Measurements from ENCODE around the gene MCTP1.

MCTP1 gene

DNA sequence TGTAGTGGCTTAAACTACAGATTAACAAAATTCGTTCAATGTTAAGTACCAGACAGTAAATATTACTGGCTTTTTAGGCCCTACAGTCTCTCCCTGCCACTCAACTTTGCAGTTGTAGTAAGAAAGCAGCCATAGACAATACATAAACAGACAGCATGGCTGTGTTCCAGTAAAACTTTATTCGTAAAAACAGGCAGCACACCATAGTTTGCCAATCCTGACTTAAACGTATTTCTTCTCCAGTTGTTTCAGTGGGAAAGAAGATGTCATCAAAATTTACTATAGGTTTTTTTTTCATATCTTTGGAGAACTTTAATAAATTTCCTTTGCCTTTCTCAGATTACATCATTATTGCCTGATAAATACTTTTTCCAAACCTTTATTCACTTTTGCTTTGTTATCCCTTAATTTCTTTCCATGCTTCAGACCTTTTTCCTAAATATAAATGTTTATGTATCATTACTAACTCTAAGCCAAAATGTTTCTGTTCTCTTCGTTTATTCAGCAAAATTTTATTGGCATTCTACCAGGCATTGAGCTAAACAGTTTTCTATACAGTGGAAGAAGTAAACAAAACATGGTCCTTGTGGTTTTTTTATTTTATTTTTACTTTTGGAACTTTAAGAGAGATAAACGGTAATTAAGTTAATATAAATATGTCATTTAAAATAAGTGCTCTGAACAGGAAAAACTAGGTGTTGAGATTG lies 601.9 kb downstream of the MCTP1 start:
- DNase-seq: no peak

DNA sequence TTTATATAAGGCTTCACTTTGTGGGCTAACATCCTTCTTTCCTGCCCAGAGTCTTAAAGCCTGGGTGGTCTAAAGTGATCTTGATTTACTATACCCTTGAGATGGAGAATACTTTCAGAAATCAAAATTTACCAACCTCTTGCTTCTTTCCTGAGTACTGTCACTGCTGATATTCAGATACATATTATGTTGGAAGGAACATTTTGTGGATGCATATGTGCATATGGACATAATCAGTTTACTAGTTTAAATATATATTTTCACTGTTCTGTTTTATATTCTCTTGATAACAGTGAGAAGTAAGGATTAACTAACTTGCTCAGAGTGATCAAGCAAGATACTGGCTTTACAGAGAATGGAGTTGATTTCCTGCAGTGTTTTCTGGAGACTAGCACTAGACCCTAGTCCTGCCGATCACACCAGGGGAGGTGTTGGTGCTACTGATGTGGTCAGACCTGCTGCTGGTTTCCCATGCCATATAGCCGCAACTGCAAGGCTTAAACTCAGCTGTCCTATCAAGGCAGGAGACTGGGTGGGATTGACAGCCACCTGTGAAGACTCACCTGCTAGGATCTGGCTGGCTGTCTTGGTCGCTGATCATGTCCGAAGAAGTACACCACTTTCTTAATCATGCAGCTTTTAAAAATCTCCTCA lies 608.8 kb downstream of the MCTP1 start:
- no peak for DNase-seq

- no peak for DNase-seq
Measured at GRCh38 chr5:94674490-94675382, 610.2 kb downstream of the MCTP1 start.

DNA sequence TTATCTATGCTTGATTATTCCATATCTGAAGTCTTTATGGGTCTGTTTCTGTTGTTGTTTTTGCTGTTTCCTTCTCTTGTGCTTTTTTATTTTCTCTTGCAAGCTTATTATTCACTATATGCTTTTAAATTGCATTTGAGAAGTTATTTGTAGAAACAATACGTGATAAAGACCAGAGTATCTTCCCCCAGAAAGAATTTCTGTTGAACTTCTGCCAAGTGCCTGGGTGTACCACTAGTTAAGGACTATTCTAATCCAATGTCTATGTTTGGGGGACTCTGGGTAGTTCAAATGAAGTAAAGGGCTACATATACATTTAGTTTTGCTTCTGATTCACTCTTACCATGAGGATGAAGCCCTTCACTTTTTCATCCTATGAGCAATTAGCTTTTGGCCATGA lies 612.1 kb downstream of the MCTP1 start:
- no peak for DNase-seq

DNA sequence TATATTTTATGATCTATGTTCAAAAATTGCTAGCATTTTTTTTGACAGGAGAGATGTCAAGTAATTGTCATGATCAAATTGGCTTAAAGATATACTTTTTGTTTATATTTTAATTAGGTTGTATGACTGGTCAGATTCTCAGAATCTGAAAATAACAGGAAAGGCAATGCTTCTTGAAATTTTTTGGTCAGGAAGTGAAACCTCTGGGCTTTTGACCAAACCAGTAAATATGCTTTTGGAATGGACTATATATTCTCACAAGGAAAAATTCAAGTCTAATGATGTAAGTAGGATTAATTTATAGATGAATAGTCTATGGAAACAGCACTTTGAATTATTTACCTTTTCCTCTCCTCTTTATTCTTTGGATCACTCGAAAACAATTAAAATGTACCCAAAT lies 614.2 kb downstream of the MCTP1 start:
- no peak for DNase-seq

GRCh38 chr5:94667937-94668336 lies 617.0 kb downstream of the MCTP1 start:
- DNase-seq: no peak

- DNase-seq: no peak
Measured at GRCh38 chr5:94661086-94661485, 623.8 kb downstream of the MCTP1 start.

DNA sequence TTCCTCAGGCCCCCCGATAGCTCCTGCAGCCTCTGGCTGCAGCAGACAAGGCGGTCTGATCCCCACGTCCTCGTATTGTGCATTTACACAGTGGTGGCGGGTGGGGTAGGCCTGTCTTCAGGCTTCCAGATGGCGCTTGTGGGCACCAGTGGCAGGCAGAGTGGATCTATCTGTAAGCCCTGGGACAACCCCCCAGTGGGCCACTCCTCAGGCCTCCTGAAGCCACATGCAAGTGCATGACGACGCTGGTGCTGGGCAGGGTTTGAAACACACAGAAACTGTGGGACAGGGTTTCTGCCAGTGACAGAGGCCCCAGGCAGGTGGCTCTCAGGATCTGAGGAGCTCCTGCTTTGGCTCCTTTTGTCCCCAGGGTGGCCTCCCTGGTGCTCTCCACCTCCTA lies 624.4 kb downstream of the MCTP1 start:
- DNase-seq: no peak

DNA sequence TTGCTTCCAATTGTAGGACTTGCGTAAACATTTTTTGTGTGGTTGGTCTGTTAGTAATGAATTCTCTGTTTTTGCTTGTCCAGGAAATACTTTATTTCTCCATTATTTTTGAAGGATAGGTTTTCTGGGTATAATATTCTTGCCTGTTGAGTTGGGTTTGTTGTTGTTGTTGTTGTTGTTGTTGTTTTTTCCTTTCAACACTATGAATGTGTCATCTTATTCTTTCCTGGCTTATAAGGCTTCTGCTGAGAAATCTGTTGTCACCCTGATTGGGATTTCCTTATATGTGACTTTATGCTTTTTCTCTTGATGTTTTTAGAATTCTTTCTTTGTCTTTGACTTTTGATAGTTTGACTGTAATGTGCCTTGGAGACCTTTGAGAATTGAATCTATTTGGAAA lies 626.6 kb downstream of the MCTP1 start:
- DNase-seq: no peak
